Sigmoid colon (tissue), 7 donors: ENCODE results near the gene STING1. TPM values are rescaled to one million over a fixed set of nuclear protein-coding genes. Genes with fewer than 3 reads are reported as not detected.
A peak's percentile ranks its signal among the peaks of the same experiment; 100 is the strongest.

Experiments used
- DNase-seq: peaks from one replicate; pipeline ENCODE4 v3.0.0-alpha.2; 2019
- H3K27ac ChIP-seq, 4 donors: fragments of 200-600 bp; sonication (generic); one replicate each; pipeline ENCODE4 v1.5.1; 2016 to 2019; ENCODE audit warnings: mild to moderate bottlenecking in 1 of 4
- H3K27me3 ChIP-seq, 3 donors: fragments of 200-600 bp; sonication (generic); one replicate each; pipeline ENCODE4 v1.5.1; 2019; ENCODE audit warnings: mild to moderate bottlenecking in 1 of 3
- H3K36me3 ChIP-seq, 4 donors: fragments of 200-600 bp; sonication (generic); one replicate each; pipeline ENCODE4 v1.5.1; 2016 to 2019
- H3K4me1 ChIP-seq, 4 donors: fragments of 200-600 bp; sonication (generic); one replicate each; pipeline ENCODE4 v1.5.1; 2017 to 2019
- H3K4me3 ChIP-seq, 4 donors: fragments of 200-600 bp; sonication (generic); one replicate each; pipeline ENCODE4 v1.5.1; 2017 to 2019; ENCODE audit warnings: mild to moderate bottlenecking in 2 of 4, moderate library complexity in 1 of 4
- H3K9me3 ChIP-seq, 4 donors: fragments of 200-600 bp in 3 of 4; sonication (generic) in 3 of 4; one replicate each; pipeline versions ENCODE4 v1.5.1 to v1.6.1; 2013 to 2019
- CTCF ChIP-seq, 4 experiments: fragments of 450-650 bp in 3 of 4; fragments of 200-600 bp in 1 of 4; IDR thresholded peaks; one replicate each; pipeline ENCODE4 v1.5.1; 2016 to 2019; ENCODE audit warnings: antibody characterized with exemption in 4 of 4, mild to moderate bottlenecking in 3 of 4, moderate library complexity in 2 of 4
- EP300 ChIP-seq, 4 donors: sonication (generic); formaldehyde crosslinking; IDR thresholded peaks; one replicate each; pipeline ENCODE4 v1.6.1; 2017; ENCODE audit warnings: antibody characterized with exemption in 4 of 4
- POLR2A ChIP-seq, 2 donors: fragments of 450-650 bp; IDR thresholded peaks; one replicate each; pipeline ENCODE4 v1.6.1; 2016; ENCODE audit warnings: antibody characterized with exemption in 2 of 2, mild to moderate bottlenecking in 2 of 2, moderate library complexity in 2 of 2
- POLR2AphosphoS5 ChIP-seq, 4 donors: sonication (generic); formaldehyde crosslinking; IDR thresholded peaks; one replicate each; pipeline ENCODE4 v1.6.1; 2017; ENCODE audit warnings: antibody characterized with exemption in 4 of 4
- WGBS, 2 donors: extraction: QIAGEN DNeasy Blood & Tissue Kit; methylation state at CpG; one replicate each; pipeline ENCODE4 v1.1.7; 2013; 5-methylcytosine and 5-hydroxymethylcytosine counted together
- intact Hi-C: fragments of 100-400 bp; cut with DNase I; formaldehyde crosslinking; loops from one replicate; pipeline ENCODE4 v1.15.1; 2023
- polyA plus RNA-seq, 3 donors: library from polyadenylated mRNA; stranded (reverse); fragments of 200-250 nt; gene quantifications; one replicate each; pipeline ENCODE4 v1.2.3, GENCODE V29; 2013
- total RNA-seq, 4 donors: library from RNA; depleted of rRNA; stranded (reverse); fragments of >200 nt; gene quantifications; one replicate each; pipeline ENCODE4 v1.1.0, GENCODE V29; 2016
- donor health status: healthy with polysubstance abuse.
- donor health status: Bipolar disorder and iron deficiency.
- donor health status: healthy.

STING1 gene
- total and polyA plus RNA-seq, 7 donors = 5.5 to 63.5 (median 22.1) TPM

GRCh38 chr5:139468421-139468931, 14.1 kb downstream of the STING1 start:
- 67 to 79% methylated on average over 8 of the region's 8 CpGs for WGBS, 2 donors
- Histone ChIP-seq H3K9me3 (no peaks in the 10 kb centered on the region), H3K27me3 (no peaks in the 10 kb centered on the region), H3K36me3 (no peaks in the 10 kb centered on the region), H3K4me3 (no peak overlapping the region), H3K27ac (no peak overlapping the region), H3K4me1 (no peaks in the 10 kb centered on the region)
- TF ChIP-seq POLR2AphosphoS5 (IDR thresholded peaks at IDR 0.05) (no peak), POLR2A (IDR thresholded peaks at IDR 0.05) (no peak), CTCF (IDR thresholded peaks at IDR 0.05) (no peak), EP300 (IDR thresholded peaks at IDR 0.05) (no peak)
- no peak for DNase-seq
- intact Hi-C loops = no loop called here

DNA sequence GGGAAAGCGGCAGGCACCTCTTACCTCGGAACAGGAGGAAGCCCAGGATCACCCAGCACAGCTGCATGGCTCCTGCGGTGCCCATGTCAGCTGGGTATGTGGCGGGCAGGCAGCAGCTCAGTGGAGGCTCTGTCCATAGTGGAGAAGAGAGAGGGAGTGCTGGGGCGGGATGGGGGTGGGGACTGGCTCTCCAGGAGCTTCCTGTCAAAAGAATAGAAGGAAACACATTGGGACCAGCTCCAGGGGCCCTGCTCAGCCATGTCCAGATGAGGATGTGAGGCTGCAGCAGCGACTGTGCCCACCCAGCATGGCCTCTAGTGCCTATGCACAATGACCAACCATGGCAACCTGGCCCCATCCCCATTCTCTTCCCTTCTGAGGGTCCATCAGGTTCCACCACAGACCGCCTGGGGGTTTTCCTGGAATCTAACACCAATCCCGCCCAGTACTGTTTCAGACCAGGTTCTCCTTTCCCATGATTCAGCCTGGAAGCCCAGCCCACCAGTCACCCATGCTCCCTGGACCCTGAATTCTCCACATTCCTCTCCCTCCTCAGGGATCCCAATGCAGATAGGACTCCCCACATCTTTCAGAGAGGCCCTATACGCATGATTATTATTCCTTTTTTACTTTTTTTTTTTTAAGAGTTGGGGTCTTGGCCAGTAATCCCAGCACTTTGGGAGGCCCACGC, 19.8 kb downstream of the STING1 start, which contains the start of gene ECSCR:
ECSCR (minus strand) TSS at position 158 of the 691 bp plus-strand sequence; CDS start at position 85, 73 bp downstream.
- peak within 1 kb of the TSS in 3 of 4 donors; percentile 23 to 65 (median 52) for H3K27ac ChIP-seq
- intact Hi-C loops = no loop called here

GRCh38 chr5:139461698-139462097, 20.9 kb downstream of the STING1 start:
- no peaks in the 10 kb centered on the region for H3K27me3 ChIP-seq
- no peak for DNase-seq
- TF ChIP-seq POLR2AphosphoS5 (IDR thresholded peaks at IDR 0.05) (no peak), CTCF (IDR thresholded peaks at IDR 0.05) (no peak)
- no peaks in the 10 kb centered on the region for H3K9me3 ChIP-seq
- H3K36me3 ChIP-seq = no peaks in the 10 kb centered on the region
- no peaks in the 10 kb centered on the region for H3K4me1 ChIP-seq
- intact Hi-C loops = no loop called here
- WGBS, 2 donors = 88 to 93% methylated on average over 5 of the region's 5 CpGs
- peak overlapping the region in 1 of 4 donors; percentile 18 for H3K4me3 ChIP-seq
- H3K27ac ChIP-seq = peak overlapping the region in 3 of 4 donors; percentile 23 to 65 (median 52)

More for the DNA sequence above, 19.8 kb downstream of the STING1 start, which contains the start of gene ECSCR:
- Histone ChIP-seq H3K4me3 (peak within 1 kb of the TSS in 2 of 4 donors; percentile 15 to 18), H3K4me1 (no peaks in the 10 kb centered on the region), H3K36me3 (no peaks in the 10 kb centered on the region), H3K9me3 (no peaks in the 10 kb centered on the region), H3K27me3 (no peaks in the 10 kb centered on the region)
- TF ChIP-seq POLR2AphosphoS5 (IDR thresholded peaks at IDR 0.05) (no peak), POLR2A (IDR thresholded peaks at IDR 0.05) (no peak), EP300 (IDR thresholded peaks at IDR 0.05) (no peak)
- 87 to 92% methylated on average over 10 of the region's 10 CpGs for WGBS, 2 donors
- no peak for DNase-seq

- H3K9me3 ChIP-seq = no peaks in the 10 kb centered on the region
- H3K27ac ChIP-seq = peak overlapping the region in 2 of 4 donors; percentile 2 to 65
- no peak for DNase-seq
- H3K36me3 ChIP-seq = no peaks in the 10 kb centered on the region
- H3K4me1 ChIP-seq = no peaks in the 10 kb centered on the region
- peak overlapping the region in 1 of 4 donors; percentile 18 for H3K4me3 ChIP-seq
- H3K27me3 ChIP-seq = no peaks in the 10 kb centered on the region
- intact Hi-C loops = no loop called here
- TF ChIP-seq CTCF (IDR thresholded peaks at IDR 0.05) (no peak), EP300 (IDR thresholded peaks at IDR 0.05) (no peak), POLR2AphosphoS5 (IDR thresholded peaks at IDR 0.05) (no peak), POLR2A (IDR thresholded peaks at IDR 0.05) (no peak)
- 88 to 94% methylated on average over 7 of the region's 7 CpGs for WGBS, 2 donors
These were observed 21.4 kb downstream of the STING1 start for GRCh38 chr5:139461176-139461575.

DNA sequence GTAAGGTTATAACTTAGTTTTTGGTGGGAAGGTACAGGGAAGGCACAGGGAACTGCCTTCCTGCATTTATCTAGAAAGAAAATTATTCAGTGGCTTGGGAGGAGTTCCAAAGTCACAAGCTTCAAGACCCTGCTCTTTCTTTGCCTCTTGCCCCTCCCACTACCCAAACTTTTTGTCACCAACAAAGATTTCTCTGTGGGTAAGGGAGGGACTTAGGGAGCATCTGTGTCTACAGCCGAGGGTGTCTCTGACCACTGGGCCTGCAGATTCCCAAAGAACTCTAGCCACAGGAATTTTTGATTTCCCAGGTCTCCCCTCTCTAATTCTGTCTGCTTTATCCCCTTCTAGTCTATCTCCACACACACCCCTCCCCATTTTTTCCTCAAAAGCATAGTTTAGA, 22.1 kb downstream of the STING1 start:
- WGBS, 2 donors = 75 to 87% methylated on average over 1 of the region's 1 CpG

More for the DNA sequence above, 22.1 kb downstream of the STING1 start:
- intact Hi-C loops = no loop called here
- no peaks in the 10 kb centered on the region for H3K9me3 ChIP-seq
- H3K27me3 ChIP-seq = no peaks in the 10 kb centered on the region
- DNase-seq = no peak
- H3K4me1 ChIP-seq = no peaks in the 10 kb centered on the region
- TF ChIP-seq POLR2AphosphoS5 (IDR thresholded peaks at IDR 0.05) = no peak
- no peak for TF ChIP-seq POLR2A (IDR thresholded peaks at IDR 0.05)
- no peak for TF ChIP-seq CTCF (IDR thresholded peaks at IDR 0.05)
- no peak for TF ChIP-seq EP300 (IDR thresholded peaks at IDR 0.05)
- H3K27ac ChIP-seq = peak overlapping the region in 3 of 4 donors; percentile 13 to 65 (median 15)
- no peak overlapping the region for H3K4me3 ChIP-seq
- H3K36me3 ChIP-seq = no peaks in the 10 kb centered on the region
